Esophagus (tissue), 2 donors: ENCODE measurements around the gene DYNLRB1. TPM values are rescaled to one million over a fixed set of nuclear protein-coding genes. Genes with fewer than 3 reads are reported as not detected.

Experiments used
- H3K27ac ChIP-seq, 2 donors: one replicate each; pipeline ENCODE4 v1.5.1; 2013; ENCODE audit warnings: low read depth in 2 of 2, mild to moderate bottlenecking in 2 of 2, inconsistent platforms in 1 of 2, low read length in 1 of 2, moderate library complexity in 1 of 2
- H3K27me3 ChIP-seq, 2 donors: one replicate each; pipeline ENCODE4 v1.6.1; 2013; ENCODE audit warnings: low read length in 2 of 2, control low read depth in 1 of 2, mild to moderate bottlenecking in 1 of 2; ENCODE audit not compliant: insufficient read depth in 2 of 2, control insufficient read depth in 1 of 2
- H3K36me3 ChIP-seq, 2 donors: one replicate each; pipeline ENCODE4 v1.6.1; 2013; ENCODE audit warnings: low read length in 1 of 2; ENCODE audit not compliant: control insufficient read depth in 2 of 2, insufficient read depth in 2 of 2
- H3K4me1 ChIP-seq, 2 donors: one replicate each; pipeline ENCODE4 v1.6.1; 2013; ENCODE audit warnings: low read length in 1 of 2; ENCODE audit not compliant: control insufficient read depth in 2 of 2, insufficient read depth in 2 of 2
- H3K4me3 ChIP-seq, 2 donors: one replicate each; pipeline ENCODE4 v1.5.1; 2013; ENCODE audit warnings: low read length in 2 of 2, mild to moderate bottlenecking in 2 of 2, low read depth in 1 of 2, moderate library complexity in 1 of 2
- H3K9me3 ChIP-seq, 2 donors: one replicate each; pipeline ENCODE4 v1.6.1; 2013; ENCODE audit warnings: mild to moderate bottlenecking in 2 of 2, low read depth in 1 of 2, low read length in 1 of 2, moderate library complexity in 1 of 2; ENCODE audit not compliant: control insufficient read depth in 2 of 2, insufficient read depth in 1 of 2
- WGBS, 2 donors: extraction: QIAGEN DNeasy Blood & Tissue Kit; methylation state at CpG; one replicate each; pipeline ENCODE4 v1.1.7; 2013; 5-methylcytosine and 5-hydroxymethylcytosine counted together
- polyA plus RNA-seq, 2 donors: library from polyadenylated mRNA; stranded (reverse); fragments of 200-250 nt; gene quantifications; one replicate each; pipeline ENCODE4 v1.2.3, GENCODE V29; 2013
- donor health status: healthy with polysubstance abuse.
- donor health status: Bipolar disorder and iron deficiency.

The DYNLRB1 gene
- polyA plus RNA-seq, 2 donors: 140 to 189 TPM

GRCh38 chr20:34529742-34530141, 13.5 kb downstream of the DYNLRB1 start:
- Histone ChIP-seq H3K27me3 (no peaks in the 10 kb centered on the region), H3K4me1 (peaks cover 4 to 7% of the 10 kb centered on the region in 2 donors), H3K36me3 (peaks cover 19 to 35% of the 10 kb centered on the region in 2 donors), H3K9me3 (no peaks in the 10 kb centered on the region), H3K27ac (no peak overlapping the region), H3K4me3 (no peak overlapping the region)
- 84 to 85% methylated on average over 3 of the region's 3 CpGs for WGBS, 2 donors

DNA sequence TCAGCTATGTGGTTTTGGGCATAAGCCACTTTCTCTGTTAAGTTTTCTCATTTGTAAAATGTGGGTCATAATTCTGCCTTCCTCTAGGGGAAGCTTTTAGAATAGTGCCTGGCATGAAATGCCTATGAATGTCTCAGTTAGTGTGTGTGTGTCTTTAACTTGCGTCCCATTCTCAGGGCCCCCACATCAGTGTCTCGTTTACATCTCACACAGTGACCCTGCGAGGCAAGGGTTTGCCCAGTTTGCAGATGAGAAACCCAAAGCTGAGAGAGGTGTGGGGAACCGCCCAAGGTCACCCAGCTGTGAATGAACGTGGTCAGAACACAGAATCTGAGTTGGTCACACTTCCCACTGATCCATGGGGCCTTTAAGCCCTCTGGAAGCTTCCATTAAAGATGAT, 14.1 kb downstream of the DYNLRB1 start:
- H3K4me3 ChIP-seq: no peak overlapping the region
- no peak overlapping the region for H3K27ac ChIP-seq
- WGBS, 2 donors: 78 to 81% methylated on average over 5 of the region's 5 CpGs
- no peaks in the 10 kb centered on the region for H3K27me3 ChIP-seq
- H3K36me3 ChIP-seq: peaks cover 25 to 41% of the 10 kb centered on the region in 2 donors
- peaks cover 4 to 6% of the 10 kb centered on the region in 2 donors for H3K4me1 ChIP-seq
- no peaks in the 10 kb centered on the region for H3K9me3 ChIP-seq

DNA sequence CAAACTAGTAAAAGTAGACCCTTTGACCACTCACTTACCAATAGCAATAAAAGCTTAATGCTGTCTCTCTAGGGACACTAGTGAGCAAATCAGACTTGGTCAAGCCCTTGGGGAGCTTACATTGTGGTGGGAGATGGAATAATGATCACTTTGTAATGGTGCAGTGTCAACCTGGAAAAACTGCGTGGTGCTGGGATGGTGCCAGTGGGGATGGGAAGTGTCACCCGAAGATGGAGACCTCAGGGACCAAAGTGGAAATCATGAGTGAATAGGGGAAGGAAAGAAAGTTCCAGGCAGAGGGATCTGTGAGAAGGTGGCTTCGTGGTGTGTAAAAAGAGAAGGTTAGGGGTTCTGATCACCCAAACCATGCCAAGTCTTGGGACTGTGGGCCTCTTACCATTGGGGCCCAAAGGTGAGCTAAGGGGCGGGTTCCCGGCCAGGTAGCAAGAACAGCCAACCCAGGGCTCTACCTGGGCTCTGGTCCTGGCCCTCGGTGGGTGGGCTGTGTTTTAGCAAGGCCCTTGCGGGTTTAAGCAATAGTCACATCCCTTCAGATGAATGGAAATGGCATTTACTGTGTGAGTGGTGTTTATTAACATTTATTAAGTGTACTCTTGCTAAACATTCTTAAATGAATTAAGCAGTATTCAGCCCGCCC, 15.5 kb downstream of the DYNLRB1 start:
- peaks cover 2 to 3% of the 10 kb centered on the region in 2 donors for H3K4me1 ChIP-seq
- H3K36me3 ChIP-seq: peaks cover 36 to 53% of the 10 kb centered on the region in 2 donors
- no peak overlapping the region for H3K4me3 ChIP-seq
- no peak overlapping the region for H3K27ac ChIP-seq
- no peaks in the 10 kb centered on the region for H3K9me3 ChIP-seq
- H3K27me3 ChIP-seq: no peaks in the 10 kb centered on the region
- WGBS, 2 donors: 90 to 91% methylated on average over 8 of the region's 8 CpGs

DNA sequence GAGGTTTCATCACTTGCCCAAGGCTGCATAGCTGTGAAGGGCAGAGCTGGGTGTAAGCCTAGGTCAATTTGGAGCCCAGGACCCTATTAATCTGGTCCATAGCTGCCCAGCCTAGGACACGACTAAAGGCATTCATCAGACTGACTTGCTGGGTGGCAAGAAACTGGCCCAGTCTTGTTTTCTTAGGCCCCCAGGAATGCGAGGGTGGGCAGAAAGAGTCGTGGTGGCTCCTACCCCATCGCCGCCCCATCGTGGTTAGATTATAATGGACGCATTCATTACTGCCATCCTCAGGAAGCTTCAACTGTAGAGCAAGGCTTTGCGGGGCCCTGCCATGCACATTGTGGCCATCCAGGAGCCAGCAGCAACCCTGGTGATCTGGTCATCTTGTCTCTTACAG, 16.1 kb downstream of the DYNLRB1 start:
- no peak overlapping the region for H3K4me3 ChIP-seq
- H3K27me3 ChIP-seq: no peaks in the 10 kb centered on the region
- 81 to 82% methylated on average over 8 of the region's 8 CpGs for WGBS, 2 donors
- no peaks in the 10 kb centered on the region for H3K9me3 ChIP-seq
- H3K27ac ChIP-seq: no peak overlapping the region
- peaks cover 0 to 2% of the 10 kb centered on the region in 2 donors for H3K4me1 ChIP-seq
- peaks cover 36 to 56% of the 10 kb centered on the region in 2 donors for H3K36me3 ChIP-seq

GRCh38 chr20:34532756-34533155, 16.5 kb downstream of the DYNLRB1 start:
- H3K4me3 ChIP-seq: no peak overlapping the region
- peaks cover 0 to 2% of the 10 kb centered on the region in 2 donors for H3K4me1 ChIP-seq
- H3K27ac ChIP-seq: no peak overlapping the region
- 93 to 95% methylated on average over 7 of the region's 7 CpGs for WGBS, 2 donors
- no peaks in the 10 kb centered on the region for H3K27me3 ChIP-seq
- no peaks in the 10 kb centered on the region for H3K9me3 ChIP-seq
- peaks cover 36 to 60% of the 10 kb centered on the region in 2 donors for H3K36me3 ChIP-seq

- Histone ChIP-seq H3K27ac (no peak overlapping the region), H3K27me3 (no peaks in the 10 kb centered on the region), H3K4me1 (no peaks in the 10 kb centered on the region), H3K9me3 (no peaks in the 10 kb centered on the region), H3K4me3 (no peak overlapping the region), H3K36me3 (peaks cover 36 to 56% of the 10 kb centered on the region in 2 donors)
- WGBS, 2 donors: 92 to 93% methylated on average over 15 of the region's 15 CpGs
These were observed 18.4 kb downstream of the DYNLRB1 start for GRCh38 chr20:34534391-34535165.

DNA sequence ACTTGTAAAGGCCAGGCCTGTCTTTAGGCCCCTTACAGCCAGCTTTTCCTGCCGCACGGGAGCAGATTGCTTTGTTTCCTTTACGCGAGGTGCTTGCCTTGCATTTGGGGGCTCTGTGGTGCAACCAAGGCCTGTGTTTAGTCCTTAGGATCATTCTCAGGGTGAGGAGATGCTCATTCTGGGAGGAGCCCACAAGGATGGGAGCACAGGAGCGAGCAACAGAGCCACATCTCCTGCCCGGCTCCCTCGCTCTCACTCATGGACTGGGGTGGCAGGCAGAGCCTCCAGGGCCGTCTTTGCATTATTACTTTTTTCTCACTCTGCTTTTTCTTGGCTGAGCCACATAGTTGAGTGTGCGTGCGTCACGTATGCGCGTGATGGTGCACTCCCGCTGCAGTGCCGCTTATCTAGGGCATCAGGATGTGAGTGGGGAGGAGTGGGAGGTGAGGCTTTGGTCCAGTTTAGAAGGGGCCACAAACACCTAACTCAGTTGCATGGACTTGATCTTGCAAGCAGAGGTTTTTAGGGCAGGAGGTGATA, 19.1 kb downstream of the DYNLRB1 start:
- H3K27ac ChIP-seq: no peak overlapping the region
- H3K9me3 ChIP-seq: no peaks in the 10 kb centered on the region
- H3K4me3 ChIP-seq: no peak overlapping the region
- 94 to 96% methylated on average over 15 of the region's 15 CpGs for WGBS, 2 donors
- no peaks in the 10 kb centered on the region for H3K4me1 ChIP-seq
- no peaks in the 10 kb centered on the region for H3K27me3 ChIP-seq
- peaks cover 36 to 55% of the 10 kb centered on the region in 2 donors for H3K36me3 ChIP-seq

DNA sequence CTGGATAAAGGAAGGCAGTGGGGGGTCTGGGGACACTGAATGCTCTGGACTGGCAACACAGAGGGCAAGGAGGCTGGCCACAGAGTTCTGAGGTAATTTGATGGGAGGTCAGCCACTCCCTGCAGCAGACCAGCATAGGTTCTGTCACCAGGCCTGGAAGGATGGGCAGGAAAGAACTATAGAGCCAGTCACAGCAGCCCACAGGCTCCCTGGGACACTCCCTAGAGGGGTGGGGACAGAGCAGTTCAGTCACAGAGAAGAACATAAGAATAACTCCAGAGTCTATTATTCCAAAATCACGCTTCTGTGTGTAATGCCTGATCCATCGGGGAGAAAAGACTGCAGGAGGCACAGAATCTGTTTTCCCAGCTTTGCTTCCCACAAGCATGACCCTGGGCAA, 19.6 kb downstream of the DYNLRB1 start:
- Histone ChIP-seq H3K27ac (no peak overlapping the region), H3K4me1 (no peaks in the 10 kb centered on the region), H3K9me3 (no peaks in the 10 kb centered on the region), H3K27me3 (no peaks in the 10 kb centered on the region), H3K4me3 (no peak overlapping the region), H3K36me3 (peaks cover 40 to 55% of the 10 kb centered on the region in 2 donors)
- whole genome bisulfite sequencing, 2 donors: 92 to 95% methylated on average over 2 of the region's 2 CpGs

GRCh38 chr20:34536798-34537394, 20.7 kb downstream of the DYNLRB1 start:
- H3K36me3 ChIP-seq: peaks cover 45 to 62% of the 10 kb centered on the region in 2 donors
- no peak overlapping the region for H3K4me3 ChIP-seq
- no peaks in the 10 kb centered on the region for H3K4me1 ChIP-seq
- no peaks in the 10 kb centered on the region for H3K9me3 ChIP-seq
- WGBS, 2 donors: 76 to 82% methylated on average over 10 of the region's 10 CpGs
- H3K27me3 ChIP-seq: no peaks in the 10 kb centered on the region
- no peak overlapping the region for H3K27ac ChIP-seq
